H1 (cell line): Measurements from ENCODE around the gene TAS1R1. TPM values are rescaled to one million over a fixed set of nuclear protein-coding genes. Genes with fewer than 3 reads are reported as not detected.

Source experiments
- CTCF ChIA-PET: fragments of 300-600 bp; sonication (Branson Sonifier 250); formaldehyde crosslinking; loops from one replicate; lab custom pipeline; 2021; ENCODE audit not compliant: partially characterized antibody; lab: Charles Lee
- POLR2A ChIA-PET: fragments of 300-600 bp; sonication (Branson Sonifier 250); formaldehyde crosslinking; loops from one replicate; lab custom pipeline; 2021; ENCODE audit warnings: inconsistent platforms; ENCODE audit not compliant: partially characterized antibody; lab: Charles Lee
- DNase-seq, 2 experiments: peaks; one replicate each; pipeline versions ENCODE4 v3.0.0 to v3.0.0-alpha.2; 2010 to 2022; ENCODE audit warnings: low spot score in 2 of 2, low read depth in 1 of 2, mixed read lengths in 1 of 2
- FAIRE-seq: peaks from 2 replicates; lab custom pipeline; 2011; peaks lifted over from hg19 to GRCh38; lab: Jason Lieb, UNC
- H2AFZ ChIP-seq: 2 replicates; pipeline ENCODE4 v1.8.1; 2012; ENCODE audit warnings: low read length, inconsistent platforms
- H2AK5ac ChIP-seq: 2 replicates; pipeline ENCODE4 v1.6.1; 2013; ENCODE audit warnings: low read depth, low read length
- H2BK120ac ChIP-seq: replicated peaks from 2 replicates; pipeline ENCODE3; 2013; ENCODE audit warnings: low read depth, low read length, inconsistent platforms
- H2BK12ac ChIP-seq: 2 replicates; pipeline ENCODE4 v1.6.1; 2013; ENCODE audit warnings: low read depth, low read length
- H2BK15ac ChIP-seq: 2 replicates; pipeline ENCODE4 v1.6.1; 2013; ENCODE audit warnings: low read length
- H2BK20ac ChIP-seq: 2 replicates; pipeline ENCODE4 v1.6.1; 2013; ENCODE audit warnings: low read length
- H2BK5ac ChIP-seq: 2 replicates; pipeline ENCODE4 v1.6.1; 2013; ENCODE audit warnings: low read depth, low read length
- H3K14ac ChIP-seq: 2 replicates; pipeline ENCODE4 v1.6.1; 2013; ENCODE audit warnings: inconsistent platforms; ENCODE audit not compliant: insufficient read length
- H3K18ac ChIP-seq: 2 replicates; pipeline ENCODE4 v1.6.1; 2013; ENCODE audit warnings: low read length; ENCODE audit errors: extremely low read depth
- H3K23ac ChIP-seq: 2 replicates; pipeline ENCODE4 v1.6.1; 2013; ENCODE audit warnings: inconsistent platforms; ENCODE audit not compliant: insufficient read length
- H3K23me2 ChIP-seq: 2 replicates; pipeline ENCODE4 v1.6.1; 2013; ENCODE audit warnings: low read depth, low read length
- H3K27ac ChIP-seq: 2 replicates; pipeline ENCODE4 v1.6.1; 2011; ENCODE audit warnings: low read depth, low read length, inconsistent platforms
- H3K27me3 ChIP-seq, 4 experiments: replicated peaks in 1 of 4; 1 replicate in 1 of 4; 2 replicates in 3 of 4; pipeline versions ENCODE4 v1.6.1 to v1.8.1; 2011 to 2013; ENCODE audit warnings: low read length in 3 of 4, mild to moderate bottlenecking in 3 of 4, inconsistent platforms in 2 of 4, mixed read lengths in 2 of 4, moderate library complexity in 1 of 4; ENCODE audit not compliant: control insufficient read depth in 3 of 4, insufficient read depth in 3 of 4; ENCODE audit errors: extremely low read depth in 1 of 4
- H3K36me3 ChIP-seq, 4 experiments: 2 replicates each; pipeline versions ENCODE4 v1.6.1 to v1.8.1; 2011 to 2013; ENCODE audit warnings: mild to moderate bottlenecking in 4 of 4, low read length in 3 of 4, moderate library complexity in 2 of 4, control low read depth in 1 of 4, inconsistent platforms in 1 of 4; ENCODE audit not compliant: insufficient read depth in 4 of 4, control insufficient read depth in 2 of 4
- H3K4ac ChIP-seq: replicated peaks from 2 replicates; pipeline ENCODE3; 2013; ENCODE audit warnings: low read length, low read depth, mixed read lengths, inconsistent platforms; ENCODE audit not compliant: insufficient read length
- H3K4me1 ChIP-seq, 4 experiments: replicated peaks in 1 of 4; 1 replicate in 1 of 4; 2 replicates in 3 of 4; pipeline versions ENCODE4 v1.6.1 to v1.8.1; 2011 to 2013; ENCODE audit warnings: low read length in 3 of 4, inconsistent platforms in 2 of 4, mixed read lengths in 1 of 4; ENCODE audit not compliant: insufficient read depth in 4 of 4, control insufficient read depth in 3 of 4
- H3K4me2 ChIP-seq, 2 experiments: 2 replicates each; pipeline versions ENCODE4 v1.6.1 to v1.8.1; 2011 to 2013; ENCODE audit warnings: low read depth in 2 of 2, low read length in 2 of 2, control low read depth in 1 of 2, inconsistent platforms in 1 of 2, mild to moderate bottlenecking in 1 of 2; ENCODE audit not compliant: insufficient read depth in 1 of 2
- H3K4me3 ChIP-seq, 4 experiments: fragments of 200-600, 300-600 bp in 1 of 4; sonication (generic), shearing (Covaris generic), sonication (Bioruptor Twin) in 1 of 4; 2 replicates each; pipeline versions ENCODE4 v1.5.1 to v1.8.1; 2011 to 2016; ENCODE audit warnings: low read length in 4 of 4, low read depth in 3 of 4, control low read depth in 2 of 4, inconsistent platforms in 2 of 4, mild to moderate bottlenecking in 2 of 4, mixed read lengths in 1 of 4, moderate library complexity in 1 of 4; ENCODE audit not compliant: insufficient read depth in 2 of 4; ENCODE audit errors: extremely low read depth in 1 of 4
- H3K56ac ChIP-seq: replicated peaks from 2 replicates; pipeline ENCODE3; 2013; ENCODE audit warnings: low read depth, mild to moderate bottlenecking, mixed read lengths, low read length, inconsistent platforms; ENCODE audit not compliant: insufficient read length
- H3K79me1 ChIP-seq: 2 replicates; pipeline ENCODE4 v1.6.1; 2013; ENCODE audit warnings: low read depth, low read length, control low read depth
- H3K79me2 ChIP-seq, 2 experiments: 2 replicates each; pipeline versions ENCODE4 v1.6.1 to v1.8.1; 2012 to 2013; ENCODE audit warnings: low read length in 2 of 2, mild to moderate bottlenecking in 2 of 2, inconsistent platforms in 1 of 2; ENCODE audit not compliant: insufficient read depth in 2 of 2, control insufficient read depth in 1 of 2
- H3K9ac ChIP-seq, 4 experiments: replicated peaks in 1 of 4; 1 replicate in 1 of 4; 2 replicates in 3 of 4; pipeline versions ENCODE4 v1.6.1 to v1.8.1; 2011 to 2013; ENCODE audit warnings: low read depth in 3 of 4, low read length in 3 of 4, control low read depth in 2 of 4, mild to moderate bottlenecking in 2 of 4, moderate library complexity in 2 of 4, inconsistent platforms in 1 of 4; ENCODE audit errors: extremely low read depth in 1 of 4
- H3K9me3 ChIP-seq, 2 experiments: 2 replicates each; pipeline versions ENCODE4 v1.6.1 to v1.8.1; 2012 to 2013; ENCODE audit warnings: mild to moderate bottlenecking in 2 of 2, moderate library complexity in 2 of 2, control low read depth in 1 of 2, inconsistent platforms in 1 of 2, low read depth in 1 of 2, low read length in 1 of 2, mixed read lengths in 1 of 2; ENCODE audit not compliant: insufficient read depth in 2 of 2
- H4K20me1 ChIP-seq, 2 experiments: replicated peaks in 1 of 2; 2 replicates each; pipeline versions ENCODE3 to v1.8.1; 2011 to 2013; ENCODE audit warnings: inconsistent platforms in 2 of 2, low read length in 2 of 2, mild to moderate bottlenecking in 1 of 2; ENCODE audit not compliant: insufficient read depth in 2 of 2, control insufficient read depth in 1 of 2
- H4K5ac ChIP-seq: 2 replicates; pipeline ENCODE4 v1.6.1; 2013; ENCODE audit warnings: low read length, low read depth, mixed read lengths, inconsistent platforms; ENCODE audit not compliant: insufficient read length
- H4K8ac ChIP-seq: 2 replicates; pipeline ENCODE4 v1.8.0; 2013; ENCODE audit warnings: mild to moderate bottlenecking, moderate library complexity, low read length, inconsistent platforms; ENCODE audit not compliant: insufficient read depth; ENCODE audit errors: extremely low read depth
- H4K91ac ChIP-seq: replicated peaks from 2 replicates; pipeline ENCODE3; 2013; ENCODE audit warnings: low read length, mixed read lengths, inconsistent platforms; ENCODE audit not compliant: insufficient read length
- CTBP2 ChIP-seq: IDR thresholded peaks from 2 replicates; pipeline ENCODE4 v1.7.0; 2011; ENCODE audit warnings: borderline replicate concordance, mild to moderate bottlenecking, moderate library complexity, mixed read lengths, low read length; ENCODE audit not compliant: insufficient read depth, insufficient read length
- POLR2A ChIP-seq, 2 experiments: IDR thresholded peaks; 1 replicate in 1 of 2; 2 replicates in 1 of 2; pipeline ENCODE4 v1.6.1; 2011; ENCODE audit warnings: low read depth in 2 of 2, low read length in 2 of 2, mild to moderate bottlenecking in 2 of 2; ENCODE audit errors: control extremely low read depth in 1 of 2
- POLR2AphosphoS5 ChIP-seq: IDR thresholded peaks from 2 replicates; pipeline ENCODE4 v1.6.1; 2011; ENCODE audit warnings: low read depth, low read length
- SRF ChIP-seq: IDR thresholded peaks from 2 replicates; pipeline ENCODE4 v1.6.1; 2011; ENCODE audit warnings: mild to moderate bottlenecking, low read depth, low read length, moderate library complexity
- WGBS, 2 experiments: shearing (Covaris generic) in 1 of 2; methylation state at CpG; one replicate each; pipeline versions ENCODE4 v1.1.6 to v1.1.7; 2013 to 2015; ENCODE audit warnings: low lambda C conversion rate in 2 of 2, mixed read lengths in 2 of 2, inconsistent platforms in 1 of 2, low coverage in 1 of 2, missing lambda C conversion rate in 1 of 2; ENCODE audit not compliant: insufficient replicate concordance in 2 of 2, insufficient coverage in 1 of 2, insufficient read length in 1 of 2; ENCODE audit errors: extremely low coverage in 1 of 2, missing lambda C conversion rate in 1 of 2; 5-methylcytosine and 5-hydroxymethylcytosine counted together
- polyA plus RNA-seq, 7 experiments: library from polyadenylated mRNA; depleted of rRNA in 3 of 7; stranded (reverse) in 5 of 7; unstranded in 2 of 7; fragments of >200 nt in 5 of 7; fragments of 200-250 nt in 2 of 7; gene quantifications; 1 replicate in 5 of 7; 2 replicates in 1 of 7; 4 replicates in 1 of 7; pipeline versions ENCODE4 v1.2.1 to v1.2.3, GENCODE V29; 2011 to 2013; ENCODE audit warnings: missing spikeins in 2 of 7, mixed read lengths in 2 of 7
- total RNA-seq: library from RNA; stranded (reverse); fragmentation: NEBNext Ultra II Directional; extraction: Animal tissue kit (Norgen Biotek cat#: 25700); gene quantifications from 2 replicates; pipeline ENCODE4 v1.2.1, GENCODE V29; 2021

Gene TAS1R1
- total and polyA plus RNA-seq, 2 of the 8 experiments (the other 6 are each of a cell fraction or from before 2014, with no cell fraction given) = 0.26 TPM; not detected in 1

GRCh38 chr1:6599141-6599975, 44.3 kb downstream of the TAS1R1 start:
- FAIRE-seq (no peak), DNase-seq (no peak)
- Histone ChIP-seq H3K9ac (no peak overlapping the region), H3K4me3 (no peak overlapping the region), H3K4me2 (peak overlapping the region; percentile 4 to 91; a peak in 3 of 4 replicates), H4K8ac (peak overlapping the region; percentile 62; the same call in 1 of the 2 replicates), H2BK120ac (no peak overlapping the region), H3K4ac (no peak overlapping the region), H2AFZ (no peak overlapping the region), H3K79me1 (peaks cover 21% of the 10 kb centered on the region), H3K23me2 (peaks cover 18% of the 10 kb centered on the region), H3K23ac (no peak overlapping the region), H3K56ac (no peak overlapping the region), H2BK15ac (no peak overlapping the region), H4K5ac (no peak overlapping the region), H2AK5ac (no peak overlapping the region), H3K18ac (no peak overlapping the region), H2BK5ac (no peak overlapping the region; the same call in 1 of the 2 replicates), H4K91ac (no peak overlapping the region), H3K4me1 (peaks cover 0 to 13% (median 9%) of the 10 kb centered on the region in 4 experiments; a peak in 6 of 7 replicates), H2BK20ac (no peak overlapping the region), H3K27ac (no peak overlapping the region), H2BK12ac (no peak overlapping the region), H3K79me2 (peaks cover 22 to 55% of the 10 kb centered on the region in 2 experiments; a peak in 3 of 4 replicates), H4K20me1 (peaks cover 27 to 38% of the 10 kb centered on the region in 2 experiments), H3K9me3 (no peaks in the 10 kb centered on the region), H3K36me3 (peaks cover 10 to 30% (median 28%) of the 10 kb centered on the region in 4 experiments; a peak in 7 of 8 replicates), H3K27me3 (no peaks in the 10 kb centered on the region; a peak in 1 of 7 replicates), H3K14ac (no peak overlapping the region)
- 92% methylated on average over 26 of the region's 31 CpGs; no CpG with 5 or more reads in 1 of the 2 experiments for WGBS, 2 experiments
- TF ChIP-seq POLR2AphosphoS5 (0 out of 2 replicates have a peak, but pooled peaks have one; percentile 36), CTBP2 (no peak), POLR2A (IDR thresholded peaks at IDR 0.05; ENCODE audit: control extremely low read depth in 1 of 2, low read depth in 2 of 2, low read length in 2 of 2) (peak in 1 of 2 experiments; percentile 30; a peak in 1 of 3 replicates), SRF (no peak)
- POLR2A ChIA-PET = interaction anchor here (1.0 to 10.8 kb wide), 6 partner anchors 11 to 45 kb away, joined by 3 to 196 read pairs (median 56); partner anchors contain the start of genes NOL9, TAS1R1, THAP3 and ZBTB48
- CTCF ChIA-PET = interaction anchor here (0.7 to 3.3 kb wide), 11 partner anchors 10 to 47 kb away, joined by 3 to 16 read pairs (median 4); partner anchors contain the start of genes TAS1R1 and THAP3
